SU-DHL-6 (cell line): ENCODE results near the gene RAB19.

Experiments used
- H2AFZ ChIP-seq: fragments of 200-600 bp; sonication (generic); 2 replicates; pipeline ENCODE4 v1.6.1; 2014; ENCODE audit warnings: low read depth, mild to moderate bottlenecking, moderate library complexity, mixed read lengths, antibody characterized with exemption, low read length; ENCODE audit not compliant: severe bottlenecking
- H3F3A ChIP-seq: fragments of 200-600 bp; shearing (Covaris generic); 2 replicates; pipeline ENCODE4 v1.6.0; 2016; ENCODE audit warnings: antibody characterized with exemption, mild to moderate bottlenecking; ENCODE audit not compliant: insufficient read depth
- H3K27ac ChIP-seq: fragments of 200-600 bp; sonication (generic); 2 replicates; pipeline ENCODE4 v1.5.1; 2016; ENCODE audit warnings: low read depth, mild to moderate bottlenecking, low read length, moderate library complexity, mixed read lengths
- H3K27me3 ChIP-seq: fragments of 200-600 bp; sonication (generic), shearing (Covaris generic); 2 replicates; pipeline ENCODE4 v1.6.0; 2014; ENCODE audit warnings: mild to moderate bottlenecking, low read length
- H3K36me3 ChIP-seq: fragments of 200-600 bp; sonication (generic); 2 replicates; pipeline ENCODE4 v1.6.1; 2014; ENCODE audit warnings: mild to moderate bottlenecking, low read length, mixed read lengths
- H3K4me2 ChIP-seq: fragments of 300-600, 200-600 bp; shearing (Covaris generic), sonication (generic); 2 replicates; pipeline ENCODE4 v1.6.0; 2014; ENCODE audit warnings: low read length, low read depth, mild to moderate bottlenecking; ENCODE audit not compliant: poor library complexity, severe bottlenecking
- H3K4me3 ChIP-seq: fragments of 200-600 bp; sonication (generic); 2 replicates; pipeline ENCODE4 v1.5.1; 2014; ENCODE audit warnings: antibody characterized with exemption, low read length, mild to moderate bottlenecking, mixed read lengths; ENCODE audit not compliant: insufficient read depth, poor library complexity, severe bottlenecking
- H3K79me2 ChIP-seq: fragments of 200-600 bp; sonication (generic); 2 replicates; pipeline ENCODE4 v1.6.1; 2014; ENCODE audit warnings: mild to moderate bottlenecking, low read length, moderate library complexity; ENCODE audit not compliant: insufficient read depth
- H3K9ac ChIP-seq: fragments of 200-600 bp; sonication (generic); 2 replicates; pipeline ENCODE4 v1.7.0; 2014; ENCODE audit warnings: mild to moderate bottlenecking, low read length
- H3K9me2 ChIP-seq: fragments of 200-600 bp; sonication (generic); replicated peaks from 2 replicates; pipeline ENCODE4 v1.6.1; 2014; ENCODE audit warnings: low read length; ENCODE audit not compliant: insufficient read depth
- H3K9me3 ChIP-seq: fragments of 200-600 bp; sonication (generic); 2 replicates; pipeline ENCODE4 v1.6.1; 2014; ENCODE audit warnings: low read length, mixed read lengths; ENCODE audit not compliant: insufficient read depth
- H4K20me1 ChIP-seq: fragments of 200-600 bp; sonication (generic); 2 replicates; pipeline ENCODE4 v1.6.1; 2014; ENCODE audit warnings: low read depth, mild to moderate bottlenecking, antibody characterized with exemption, low read length, moderate library complexity, mixed read lengths
- CTCF ChIP-seq: fragments of 200-600 bp; sonication (generic); IDR thresholded peaks from one replicate; pipeline ENCODE4 v1.5.1; 2017; ENCODE audit warnings: antibody characterized with exemption, mild to moderate bottlenecking, low read length, moderate library complexity; ENCODE audit not compliant: insufficient read depth, poor library complexity, severe bottlenecking
- EZH2phosphoT487 ChIP-seq: fragments of 200-600 bp; sonication (generic), shearing (Covaris generic); conservative IDR thresholded peaks from 2 replicates; pipeline ENCODE4 v1.6.1; 2018; ENCODE audit warnings: mild to moderate bottlenecking, antibody characterized with exemption, low read length, moderate library complexity, mixed read lengths

The RAB19 gene

GRCh38 chr7:140393756-140394306 is 10.0 kb upstream of the RAB19 start:
- Histone ChIP-seq H3K9me3 (no peaks in the 10 kb centered on the region), H3K36me3 (no peaks in the 10 kb centered on the region), H3F3A (no peaks in the 10 kb centered on the region), H3K79me2 (no peaks in the 10 kb centered on the region), H3K9me2 (no peaks in the 10 kb centered on the region), H3K9ac (no peak overlapping the region), H3K27ac (no peak overlapping the region), H3K4me3 (no peak overlapping the region), H4K20me1 (peaks cover 16% of the 10 kb centered on the region; the same call in 1 of the 2 replicates), H2AFZ (no peak overlapping the region), H3K27me3 (no peaks in the 10 kb centered on the region), H3K4me2 (no peak overlapping the region)
- TF ChIP-seq CTCF (no peak), EZH2phosphoT487 (no peak)

- no peak within 1 kb of the TSS for H3K27ac ChIP-seq
- H3K4me3 ChIP-seq, result peak within 1 kb of the TSS; percentile 76
- H3K27me3 ChIP-seq, result no peaks in the 10 kb centered on the region
- H3K79me2 ChIP-seq, result no peaks in the 10 kb centered on the region
- no peaks in the 10 kb centered on the region for H3K9me3 ChIP-seq
- H3K9ac ChIP-seq, result peak within 1 kb of the TSS; percentile 69
- peak within 1 kb of the TSS; percentile 86 for H2AFZ ChIP-seq
- no peaks in the 10 kb centered on the region for H3F3A ChIP-seq
- H3K9me2 ChIP-seq, result no peaks in the 10 kb centered on the region
- H4K20me1 ChIP-seq, result no peaks in the 10 kb centered on the region
- no peaks in the 10 kb centered on the region for H3K36me3 ChIP-seq
- TF ChIP-seq CTCF, result no peak
- TF ChIP-seq EZH2phosphoT487, result no peak
- peak within 1 kb of the TSS; percentile 82 for H3K4me2 ChIP-seq
Measured at GRCh38 chr7:140397784-140398750, 5.8 kb upstream of the RAB19 start, which contains the start of gene SLC37A3. TSS of gene SLC37A3 (minus strand) at chr7:140398530. CDS start at chr7:140382526, 16,004 bp downstream.

- Histone ChIP-seq H3K9me2 (no peaks in the 10 kb centered on the region), H3K9me3 (no peaks in the 10 kb centered on the region), H3K36me3 (no peaks in the 10 kb centered on the region), H3F3A (no peaks in the 10 kb centered on the region), H3K9ac (no peak overlapping the region), H3K27ac (no peak overlapping the region), H3K4me2 (peak overlapping the region; percentile 82), H3K79me2 (no peaks in the 10 kb centered on the region), H4K20me1 (no peaks in the 10 kb centered on the region), H3K4me3 (no peak overlapping the region), H3K27me3 (no peaks in the 10 kb centered on the region), H2AFZ (no peak overlapping the region)
- no peak for TF ChIP-seq CTCF
- no peak for TF ChIP-seq EZH2phosphoT487
Measured at GRCh38 chr7:140398821-140399220, 5.0 kb upstream of the RAB19 start.
